ENCODE results near the gene ABHD17B.

DNA sequence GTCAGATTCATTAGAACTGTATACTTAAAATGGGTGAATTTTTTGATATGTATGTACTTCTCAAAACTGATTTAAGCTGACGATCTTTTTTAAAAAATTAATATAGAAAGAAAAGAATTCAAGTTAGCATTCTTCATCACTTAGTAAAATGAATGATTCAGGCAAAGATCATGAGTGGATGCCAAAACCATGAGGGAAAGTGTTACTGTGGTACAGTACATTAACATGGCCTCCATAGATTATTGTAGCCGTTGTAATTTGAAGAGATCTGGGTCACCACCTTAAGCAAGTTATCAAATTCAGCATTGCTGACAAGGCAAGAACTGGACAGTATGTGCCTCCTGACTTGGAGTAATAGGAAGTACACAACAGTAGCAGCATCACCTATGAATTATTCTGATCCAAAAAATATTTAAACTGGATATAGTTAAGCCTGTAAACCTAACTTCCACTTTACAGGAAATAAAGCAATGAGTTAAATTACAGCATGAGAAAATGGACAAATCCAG is 30.1 kb upstream of the ABHD17B start:
- TF ChIP-seq, protein P1, sequence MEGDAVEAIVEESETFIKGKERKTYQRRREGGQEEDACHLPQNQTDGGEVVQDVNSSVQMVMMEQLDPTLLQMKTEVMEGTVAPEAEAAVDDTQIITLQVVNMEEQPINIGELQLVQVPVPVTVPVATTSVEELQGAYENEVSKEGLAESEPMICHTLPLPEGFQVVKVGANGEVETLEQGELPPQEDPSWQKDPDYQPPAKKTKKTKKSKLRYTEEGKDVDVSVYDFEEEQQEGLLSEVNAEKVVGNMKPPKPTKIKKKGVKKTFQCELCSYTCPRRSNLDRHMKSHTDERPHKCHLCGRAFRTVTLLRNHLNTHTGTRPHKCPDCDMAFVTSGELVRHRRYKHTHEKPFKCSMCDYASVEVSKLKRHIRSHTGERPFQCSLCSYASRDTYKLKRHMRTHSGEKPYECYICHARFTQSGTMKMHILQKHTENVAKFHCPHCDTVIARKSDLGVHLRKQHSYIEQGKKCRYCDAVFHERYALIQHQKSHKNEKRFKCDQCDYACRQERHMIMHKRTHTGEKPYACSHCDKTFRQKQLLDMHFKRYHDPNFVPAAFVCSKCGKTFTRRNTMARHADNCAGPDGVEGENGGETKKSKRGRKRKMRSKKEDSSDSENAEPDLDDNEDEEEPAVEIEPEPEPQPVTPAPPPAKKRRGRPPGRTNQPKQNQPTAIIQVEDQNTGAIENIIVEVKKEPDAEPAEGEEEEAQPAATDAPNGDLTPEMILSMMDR (IDR thresholded peaks at IDR 0.05), result no peak
- TF ChIP-seq POLR2A (IDR thresholded peaks at IDR 0.05), result no peak

Measured in thyroid gland (tissue), 4 donors.